Psoas muscle (tissue), 8 donors: ENCODE measurements around the gene NDUFAF4. TPM values are rescaled to one million over a fixed set of nuclear protein-coding genes. Genes with fewer than 3 reads are reported as not detected.

Experiments
- ATAC-seq, 4 donors: fragments of 200-7000 bp; cut with Tn5 transposase; one replicate each; pipeline ENCODE4 v1.9.1; 2020; ENCODE audit warnings: moderate library complexity in 3 of 4, mild to moderate bottlenecking in 2 of 4
- DNase-seq, 2 donors: peaks; one replicate each; pipeline ENCODE4 v3.0.0-alpha.2; 2020
- H3K27ac ChIP-seq: fragments of 200-600 bp; one replicate; pipeline ENCODE4 v1.8.0; 2022
- H3K27me3 ChIP-seq, 3 donors: fragments of 200-600 bp in 1 of 3; one replicate each; pipeline versions ENCODE4 v1.6.1 to v1.8.0; 2013 to 2022; ENCODE audit warnings: low read length in 2 of 3, mild to moderate bottlenecking in 2 of 3, moderate library complexity in 1 of 3; ENCODE audit not compliant: insufficient read depth in 3 of 3
- H3K36me3 ChIP-seq, 2 donors: fragments of 200-600 bp in 1 of 2; one replicate each; pipeline versions ENCODE4 v1.6.1 to v1.8.0; 2013 to 2022; ENCODE audit warnings: low read depth in 1 of 2, mild to moderate bottlenecking in 1 of 2, moderate library complexity in 1 of 2; ENCODE audit not compliant: insufficient read depth in 1 of 2
- H3K4me1 ChIP-seq: fragments of 200-600 bp; one replicate; pipeline ENCODE4 v1.8.0; 2022
- H3K4me3 ChIP-seq: fragments of 200-600 bp; one replicate; pipeline ENCODE4 v1.8.0; 2022; ENCODE audit warnings: mild to moderate bottlenecking
- H3K9me3 ChIP-seq: fragments of 200-600 bp; one replicate; pipeline ENCODE4 v1.8.0; 2022
- WGBS, 3 donors: extraction: QIAGEN DNeasy Blood & Tissue Kit; methylation state at CpG; one replicate each; pipeline versions ENCODE4 v1.1.6 to v1.1.7; 2013; 5-methylcytosine and 5-hydroxymethylcytosine counted together
- intact Hi-C, 2 donors: fragments of 100-400 bp; cut with DNase I; formaldehyde crosslinking; loops; one replicate each; pipeline versions ENCODE4 v1.11.0 to v1.14.2; 2022
- polyA plus RNA-seq, 3 donors: library from polyadenylated mRNA; stranded (reverse); fragments of 200-250 nt; gene quantifications; one replicate each; pipeline ENCODE4 v1.2.3, GENCODE V29; 2013
- total RNA-seq, 4 donors: library from RNA; stranded (reverse); fragmentation: NEBNext Ultra II Directional in 2 of 4; extraction: Animal tissue kit (Norgen Biotek cat#: 25700) in 2 of 4; gene quantifications; one replicate each; pipeline versions ENCODE4 v1.2.1 to v1.2.4, GENCODE V29; 2021 to 2023
- TF ChIP-seq, protein P1 (sequence below): fragments of 200-600 bp; IDR thresholded peaks from one replicate; pipeline ENCODE4 v1.8.0; 2022; ENCODE audit warnings: antibody characterized with exemption
- donor health status: healthy with polysubstance abuse.
- donor health status: DM: no; HTN: no; CAD: no; lungs with moderate emphysema.
- donor health status: Bipolar disorder and iron deficiency.
- donor health status: healthy.
- donor health status: DM: yes; HTN: yes; CAD: no.
- donor health status: DM: no; HTN: no; CAD: no.
- donor health status: DM: no; HTN: no; CAD: no.
- donor health status: DM: yes; HTN: yes; CAD: no.

Gene NDUFAF4
- total and polyA plus RNA-seq, 7 donors: 61.3 to 130 (median 75.7) TPM

- DNase-seq: no peak
- Histone ChIP-seq H3K27me3 (peaks cover 0 to 21% (median 3%) of the 10 kb centered on the region in 3 donors), H3K4me3 (no peak overlapping the region), H3K27ac (no peak overlapping the region), H3K4me1 (peaks cover 10% of the 10 kb centered on the region), H3K9me3 (no peaks in the 10 kb centered on the region), H3K36me3 (no peaks in the 10 kb centered on the region)
- 26 to 33% (median 28%) methylated on average over 2 of the region's 2 CpGs for WGBS, 3 donors
- ATAC-seq: no peak
- intact Hi-C loops: no loop called here
- TF ChIP-seq, protein P1, sequence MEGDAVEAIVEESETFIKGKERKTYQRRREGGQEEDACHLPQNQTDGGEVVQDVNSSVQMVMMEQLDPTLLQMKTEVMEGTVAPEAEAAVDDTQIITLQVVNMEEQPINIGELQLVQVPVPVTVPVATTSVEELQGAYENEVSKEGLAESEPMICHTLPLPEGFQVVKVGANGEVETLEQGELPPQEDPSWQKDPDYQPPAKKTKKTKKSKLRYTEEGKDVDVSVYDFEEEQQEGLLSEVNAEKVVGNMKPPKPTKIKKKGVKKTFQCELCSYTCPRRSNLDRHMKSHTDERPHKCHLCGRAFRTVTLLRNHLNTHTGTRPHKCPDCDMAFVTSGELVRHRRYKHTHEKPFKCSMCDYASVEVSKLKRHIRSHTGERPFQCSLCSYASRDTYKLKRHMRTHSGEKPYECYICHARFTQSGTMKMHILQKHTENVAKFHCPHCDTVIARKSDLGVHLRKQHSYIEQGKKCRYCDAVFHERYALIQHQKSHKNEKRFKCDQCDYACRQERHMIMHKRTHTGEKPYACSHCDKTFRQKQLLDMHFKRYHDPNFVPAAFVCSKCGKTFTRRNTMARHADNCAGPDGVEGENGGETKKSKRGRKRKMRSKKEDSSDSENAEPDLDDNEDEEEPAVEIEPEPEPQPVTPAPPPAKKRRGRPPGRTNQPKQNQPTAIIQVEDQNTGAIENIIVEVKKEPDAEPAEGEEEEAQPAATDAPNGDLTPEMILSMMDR: no peak
These were observed 56.3 kb downstream of the NDUFAF4 start for GRCh38 chr6:96841345-96841744.

Other genes with a start within 250 kb of the NDUFAF4 start
- under 1 TPM in 3 of 4 donors, not detected in 1; 0.05 to 0.11 (median 0.08) TPM for gene GPR63, start 60.4 kb downstream of the NDUFAF4 start, total RNA-seq
- under 1 TPM; 0.03 to 0.13 (median 0.03) TPM for gene GPR63, start 60.4 kb downstream of the NDUFAF4 start, polyA plus RNA-seq
- gene KLHL32, start 26.8 kb upstream of the NDUFAF4 start, total RNA-seq: under 1 TPM; 0.29 to 0.97 (median 0.37) TPM
- under 1 TPM; 0.03 to 0.25 (median 0.25) TPM for gene KLHL32, start 26.8 kb upstream of the NDUFAF4 start, polyA plus RNA-seq